GM19463 (cell line): ENCODE data around the gene ATP5MK.
"Not testable (repeated sequence)": the region's sequence is repeated elsewhere in the genome, so short reads cannot be mapped to it uniquely, and the experiment has no call there.

ENCODE experiments used
- ATAC-seq: cut with Tn5 transposase; IDR thresholded peaks from one replicate; pipeline ENCODE4 v1.9.1; 2021; ENCODE audit warnings: mild to moderate bottlenecking, moderate library complexity; ENCODE audit not compliant: unreplicated experiment

Gene ATP5MK, protein sequence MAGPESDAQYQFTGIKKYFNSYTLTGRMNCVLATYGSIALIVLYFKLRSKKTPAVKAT

DNA sequence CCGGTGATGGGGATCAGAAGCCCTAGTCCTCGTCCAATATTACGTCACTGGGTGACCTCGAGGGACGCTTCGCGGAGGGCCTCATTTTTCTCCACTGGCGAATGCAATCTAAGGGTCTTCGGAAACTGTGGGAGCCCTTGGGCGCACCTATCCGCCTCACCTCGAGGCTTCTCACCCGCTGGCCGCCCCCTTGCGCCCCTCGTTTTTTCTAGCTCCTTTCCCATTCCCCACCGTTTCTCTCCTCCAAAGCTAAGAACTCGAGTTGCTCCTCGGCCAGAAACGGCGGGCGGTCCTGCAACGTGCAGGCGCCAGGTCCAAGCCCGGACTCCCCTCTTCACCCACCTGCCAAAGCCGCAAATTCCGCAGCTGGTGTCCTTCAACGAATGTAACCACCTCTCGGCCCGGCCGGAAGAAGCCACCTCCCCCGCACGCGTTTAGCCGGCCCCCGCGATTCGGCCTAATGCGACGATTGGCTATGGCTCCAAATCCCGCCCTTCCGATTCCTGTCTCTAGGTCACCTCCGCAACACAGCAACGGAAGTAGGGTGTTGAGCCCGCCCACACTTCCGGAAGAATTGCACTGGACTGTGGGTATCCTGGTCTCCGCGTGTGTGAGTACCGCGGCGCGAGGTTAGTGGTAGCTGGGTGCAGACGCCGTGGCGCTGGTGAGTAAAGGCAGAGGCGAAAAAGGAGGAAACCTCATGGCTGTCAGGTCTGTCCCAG lies at the start of gene ATP5MK, which contains the start of gene PDCD11:
TSS of gene ATP5MK (minus strand) at position 409 of the 722 bp plus-strand sequence. CDS start 4,018 bp downstream, outside the sequence.
TSS of gene PDCD11 (plus strand) at position 560 of the 722 bp plus-strand sequence. CDS start 1,801 bp downstream, outside the sequence.
- ATAC-seq, result peak; percentile 99

DNA sequence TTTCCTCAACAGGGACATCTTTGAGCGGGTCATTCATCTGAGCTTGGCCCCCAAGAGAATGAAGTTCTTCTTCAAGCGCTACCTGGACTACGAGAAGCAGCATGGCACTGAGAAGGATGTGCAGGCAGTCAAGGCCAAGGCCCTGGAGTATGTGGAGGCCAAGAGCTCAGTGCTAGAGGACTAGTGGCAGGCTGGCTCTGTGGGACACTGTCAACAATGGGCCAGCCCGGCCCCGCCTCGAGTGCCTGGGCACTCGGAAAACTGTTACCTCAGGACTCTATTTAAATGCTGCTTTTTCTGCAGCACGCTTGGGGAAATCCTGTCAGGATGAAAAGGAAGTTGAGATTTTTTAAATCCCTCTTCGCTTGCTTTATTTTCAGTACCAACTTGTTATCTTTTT lies 49.1 kb upstream of the ATP5MK start:
- ATAC-seq, result no peak

DNA sequence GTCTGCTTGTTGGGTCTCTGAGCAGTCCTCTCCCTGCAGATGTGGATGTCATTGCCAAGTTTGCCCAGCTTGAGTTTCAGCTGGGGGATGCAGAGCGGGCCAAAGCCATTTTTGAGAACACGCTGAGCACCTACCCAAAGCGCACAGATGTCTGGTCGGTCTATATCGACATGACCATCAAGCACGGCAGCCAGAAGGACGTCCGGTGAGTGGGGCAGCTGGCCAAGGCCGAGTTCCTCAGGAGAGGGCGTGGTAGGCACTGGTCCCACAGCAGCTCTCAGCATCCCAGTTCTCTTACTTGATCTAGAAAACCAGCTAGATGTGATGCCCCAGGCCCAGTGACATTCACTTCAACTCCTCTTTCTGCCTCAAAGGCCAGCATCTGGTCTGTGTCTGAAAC lies 48.2 kb upstream of the ATP5MK start:
- no peak for ATAC-seq

DNA sequence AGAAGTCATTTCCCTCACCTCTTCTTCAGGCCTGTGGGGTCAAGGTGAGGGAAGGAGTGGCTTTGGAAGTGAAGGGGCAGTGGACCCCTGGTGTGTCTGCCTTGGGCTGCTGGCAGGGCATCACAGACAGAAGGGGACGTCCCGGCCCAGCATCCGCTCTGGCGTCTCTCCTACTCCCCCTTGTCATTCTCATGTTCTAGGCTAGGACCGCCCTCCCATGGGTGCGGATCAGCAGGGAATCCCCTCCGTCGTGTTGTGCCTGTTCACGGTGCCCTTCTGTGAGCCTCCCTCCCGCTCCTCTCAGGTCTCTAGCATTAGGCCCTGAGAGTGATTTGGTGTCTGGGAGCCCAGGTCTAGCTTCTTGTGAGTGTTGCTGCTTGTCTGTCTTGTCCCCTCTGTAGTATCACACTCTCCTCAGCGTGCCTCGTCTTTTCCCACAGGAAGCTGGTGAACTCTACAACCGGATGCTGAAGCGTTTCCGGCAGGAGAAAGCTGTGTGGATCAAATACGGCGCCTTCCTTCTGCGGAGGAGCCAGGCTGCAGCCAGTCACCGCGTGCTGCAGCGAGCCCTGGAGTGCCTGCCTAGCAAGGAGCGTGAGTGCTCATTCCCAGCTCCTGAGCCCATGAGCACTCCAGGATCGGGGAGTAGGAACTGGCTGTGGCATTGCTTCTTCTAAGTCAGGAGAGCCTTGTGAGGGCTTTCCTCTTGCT lies 47.4 kb upstream of the ATP5MK start:
- ATAC-seq, result no peak

DNA sequence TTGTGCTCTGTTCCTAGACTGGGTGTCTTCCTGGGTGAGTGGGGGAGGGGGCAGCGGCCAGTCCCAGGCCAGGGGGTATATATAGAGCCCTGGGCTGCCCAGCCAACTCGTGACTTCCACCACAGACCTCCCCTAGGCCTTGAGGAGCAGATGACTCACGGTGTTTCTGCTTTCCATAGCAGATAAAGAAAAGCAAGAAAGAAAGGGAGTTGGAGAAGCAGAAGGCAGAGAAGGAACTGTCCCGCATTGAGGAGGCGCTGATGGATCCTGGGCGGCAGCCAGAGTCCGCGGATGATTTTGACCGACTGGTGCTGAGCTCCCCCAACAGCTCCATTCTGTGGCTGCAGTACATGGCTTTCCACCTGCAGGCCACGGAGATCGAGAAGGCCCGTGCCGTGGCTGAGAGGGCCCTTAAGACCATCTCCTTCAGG lies 45.8 kb upstream of the ATP5MK start:
- no peak for ATAC-seq

DNA sequence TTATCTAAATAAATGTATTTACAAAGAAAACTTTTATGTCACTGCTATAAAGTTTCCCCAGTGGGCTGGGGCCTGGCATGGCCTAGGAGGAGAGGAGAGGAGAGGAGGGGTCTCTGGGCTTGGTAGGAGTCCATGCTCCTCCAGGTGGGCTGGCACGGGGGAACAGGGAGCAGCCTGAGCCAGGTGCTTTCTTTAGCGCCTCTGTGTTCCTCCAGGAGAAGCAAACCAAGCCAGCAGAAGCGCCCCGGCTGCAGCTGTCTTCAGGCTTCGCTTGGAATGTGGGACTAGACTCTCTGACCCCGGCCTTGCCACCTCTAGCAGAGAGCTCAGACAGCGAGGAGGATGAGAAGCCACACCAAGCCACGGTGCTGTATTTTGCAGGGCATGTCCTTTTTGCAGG lies 45.3 kb upstream of the ATP5MK start:
- no peak for ATAC-seq

DNA sequence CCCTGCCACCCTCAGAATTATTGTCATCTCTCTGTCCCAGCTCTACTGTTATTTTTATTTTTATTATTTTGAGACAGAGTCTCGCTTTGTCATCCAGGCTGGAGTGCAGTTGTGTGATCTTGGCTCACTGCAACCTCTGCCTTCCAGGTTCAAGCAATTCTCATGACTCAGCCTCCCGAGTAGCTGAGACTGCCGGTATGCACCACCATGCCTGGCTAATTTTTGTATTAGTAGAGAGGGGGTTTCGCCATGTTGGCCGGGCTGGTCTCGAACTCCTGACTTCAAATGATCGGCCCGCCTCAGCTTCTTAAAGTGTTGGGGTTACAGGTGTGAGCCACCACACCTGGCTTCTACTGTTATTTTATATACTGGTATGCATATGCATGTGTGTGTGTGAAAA lies 44.9 kb upstream of the ATP5MK start:
- no peak for ATAC-seq

DNA sequence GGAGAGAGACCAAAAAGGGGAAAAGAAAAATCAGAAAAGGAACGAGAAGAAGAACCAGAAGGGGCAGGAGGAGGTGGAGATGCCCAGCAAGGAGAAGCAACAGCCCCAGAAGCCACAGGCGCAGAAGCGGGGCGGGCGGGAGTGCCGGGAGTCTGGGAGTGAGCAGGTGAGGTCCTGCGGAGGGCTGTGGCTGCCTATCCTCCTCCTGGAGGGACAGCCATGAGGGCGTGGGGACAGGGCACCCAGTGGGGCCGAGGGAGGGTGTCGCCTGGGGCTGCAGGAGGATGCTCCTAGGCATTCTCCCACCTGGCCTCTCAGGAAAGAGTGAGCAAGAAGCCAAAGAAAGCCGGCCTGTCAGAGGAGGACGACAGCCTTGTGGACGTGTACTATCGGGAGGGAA lies 44.1 kb upstream of the ATP5MK start:
- ATAC-seq, result no peak

DNA sequence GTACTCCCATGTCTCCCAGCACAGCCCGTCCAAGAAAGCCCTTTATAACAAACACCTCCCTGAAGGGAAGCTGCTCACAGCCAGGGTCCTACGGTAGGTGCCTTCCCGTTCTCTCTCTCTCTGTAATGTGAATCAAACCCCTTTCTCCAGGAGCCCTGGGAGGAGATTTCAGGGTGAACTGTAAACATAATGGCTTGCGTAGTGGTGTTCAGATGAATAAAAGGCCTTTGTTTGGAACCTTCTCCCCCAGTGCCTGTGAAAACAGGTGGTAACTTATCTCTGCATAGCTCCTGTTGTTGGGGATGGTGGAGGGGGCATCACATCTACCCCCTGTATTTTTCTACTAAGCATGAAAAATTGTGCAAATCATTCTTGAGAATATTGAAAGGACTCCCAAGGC lies 43.5 kb upstream of the ATP5MK start:
- no peak for ATAC-seq

DNA sequence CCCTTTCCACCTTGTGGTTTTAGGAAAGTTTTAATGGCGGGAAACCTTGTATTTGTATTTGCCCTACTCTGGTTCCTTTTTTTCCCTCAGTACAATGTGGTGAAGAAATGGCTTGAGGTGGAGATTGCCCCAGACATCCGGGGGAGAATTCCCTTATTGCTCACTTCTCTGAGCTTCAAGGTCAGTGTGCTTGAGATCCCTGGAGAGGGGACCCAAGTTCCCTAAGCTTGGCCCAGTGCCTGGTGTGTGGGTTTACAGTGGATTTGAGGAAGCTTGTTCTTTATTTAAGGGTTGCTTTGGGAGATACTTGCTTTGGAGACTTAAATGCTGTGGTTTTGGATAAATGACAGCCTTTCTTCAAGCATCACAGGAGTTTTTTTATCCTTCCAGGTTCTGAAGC lies 37.6 kb upstream of the ATP5MK start:
- ATAC-seq, result no peak

DNA sequence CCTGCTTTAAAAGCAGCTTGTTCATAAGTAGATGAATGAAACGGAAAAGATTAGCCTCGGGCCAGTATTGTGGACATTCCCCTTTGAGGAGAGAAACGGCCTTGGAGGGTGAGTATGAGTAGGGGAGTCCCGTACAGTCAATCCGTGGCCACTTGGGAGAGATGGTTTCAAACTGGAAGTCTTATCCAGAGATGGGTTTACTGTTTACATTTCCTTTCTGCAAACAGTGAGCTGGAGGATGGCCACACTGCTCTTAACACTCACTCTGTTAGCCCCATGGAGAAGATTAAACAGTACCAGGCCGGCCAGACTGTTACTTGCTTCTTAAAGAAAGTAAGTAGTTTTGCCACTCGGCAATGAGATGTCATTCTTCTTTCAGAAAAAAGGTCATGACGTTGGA lies 35.6 kb upstream of the ATP5MK start:
- ATAC-seq, result no peak

DNA sequence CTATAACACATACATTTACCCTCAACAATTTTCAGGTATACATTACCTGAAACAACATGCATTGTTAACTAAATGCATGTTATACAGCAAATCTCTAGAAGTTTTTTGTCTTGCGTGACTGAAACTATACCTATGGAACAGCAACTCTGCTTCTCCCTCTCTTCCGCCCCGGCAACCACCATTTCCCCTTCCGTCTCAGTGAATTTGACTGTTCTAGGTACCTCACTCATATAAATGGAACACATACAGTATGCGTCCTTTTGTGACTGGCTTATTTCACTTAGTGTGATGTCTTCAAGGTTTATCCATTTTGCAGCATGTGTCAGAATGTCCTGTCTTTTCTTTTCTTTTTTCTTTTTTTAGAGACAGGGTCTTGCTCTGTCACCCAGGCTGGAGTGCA lies 33.4 kb upstream of the ATP5MK start:
- ATAC-seq, result no peak

DNA sequence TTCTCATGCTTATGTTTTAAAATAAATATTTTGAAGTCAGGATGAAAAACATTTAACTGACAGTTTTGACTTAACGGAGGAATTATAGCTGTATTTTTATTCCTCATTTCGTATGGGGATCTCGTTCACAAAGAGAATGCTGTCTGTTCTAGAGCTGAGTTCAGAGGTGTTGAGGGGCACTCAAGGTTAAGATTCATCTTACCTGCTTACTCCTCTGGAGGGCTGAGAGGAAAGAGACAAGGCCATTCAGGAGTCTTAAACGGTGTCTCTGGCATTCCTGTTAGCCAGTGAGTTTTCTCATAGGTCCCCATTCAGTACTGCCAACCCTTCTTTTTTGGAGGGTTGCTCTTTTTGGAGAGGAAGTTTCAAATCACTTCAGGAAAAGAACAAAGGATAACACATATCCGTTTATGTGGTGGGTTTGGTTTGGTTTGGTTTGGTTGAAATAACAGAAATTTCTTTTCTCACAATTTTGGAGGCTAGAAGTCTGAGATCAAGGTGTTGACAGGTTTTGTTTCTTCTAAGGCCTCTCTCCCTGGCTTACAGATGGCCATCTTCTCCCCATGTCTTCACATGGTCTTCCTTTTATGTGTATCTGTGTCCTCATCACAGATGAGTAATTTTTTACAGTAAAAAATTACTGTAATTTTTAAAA lies 32.8 kb upstream of the ATP5MK start:
- no peak for ATAC-seq

DNA sequence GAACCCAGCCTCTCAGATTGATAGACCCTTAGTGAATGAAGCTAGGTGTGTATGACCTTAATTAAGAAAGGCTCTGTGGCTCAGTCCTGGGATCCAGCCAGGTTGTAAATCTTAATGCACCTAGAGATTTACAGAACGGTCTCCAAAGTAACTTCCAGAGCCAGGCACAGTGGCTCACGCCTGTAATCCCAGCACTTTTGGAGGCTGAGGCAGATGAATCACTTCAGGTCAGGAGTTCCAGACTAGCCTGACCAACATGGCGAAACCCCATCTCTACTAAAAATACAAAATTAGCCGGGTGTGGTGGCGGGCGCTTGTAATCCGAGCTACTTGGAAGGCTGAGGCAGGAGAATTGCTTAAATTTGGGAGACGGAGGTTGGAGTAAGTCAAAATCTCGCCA lies 31.6 kb upstream of the ATP5MK start:
- no peak for ATAC-seq

DNA sequence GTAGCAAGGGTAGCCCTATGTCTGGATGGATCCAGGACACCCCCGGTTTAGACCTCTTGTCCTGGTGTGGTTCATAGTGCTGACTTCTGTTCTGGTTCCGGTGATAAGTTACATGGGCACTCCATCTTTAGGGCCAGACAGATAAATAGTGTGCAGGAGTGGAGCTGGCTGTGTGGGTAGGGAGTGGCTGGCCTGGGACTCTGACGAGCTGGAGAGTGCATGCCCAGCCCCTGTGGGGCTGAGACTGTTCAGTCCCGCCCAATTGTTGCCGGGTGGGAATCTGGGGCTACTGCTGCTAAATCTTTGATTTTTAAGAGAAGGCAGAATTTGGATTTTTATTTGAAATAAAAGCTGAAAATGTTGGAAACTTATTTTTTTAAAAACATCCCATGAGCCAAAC lies 27.5 kb upstream of the ATP5MK start:
- ATAC-seq, result no peak

DNA sequence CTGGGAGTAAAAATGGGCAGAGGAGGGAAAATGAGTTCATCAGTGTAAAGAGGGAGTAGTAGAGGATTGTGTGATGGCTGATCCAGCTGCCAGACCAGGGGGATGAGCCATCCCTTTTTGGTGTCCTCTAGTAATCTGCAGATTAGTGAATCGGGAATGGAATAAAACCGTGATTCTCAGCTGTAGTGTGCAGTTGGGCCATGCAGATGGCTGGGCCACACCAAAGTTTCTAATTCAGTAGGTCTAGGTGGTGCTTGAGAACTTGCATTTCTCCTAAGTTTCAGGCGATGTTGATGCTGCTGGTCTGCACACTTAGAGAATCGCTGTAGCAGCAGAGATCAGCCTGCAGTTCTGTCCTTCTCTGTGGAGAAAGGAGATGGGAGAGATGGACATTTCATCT lies 22.8 kb upstream of the ATP5MK start:
- ATAC-seq, result no peak

DNA sequence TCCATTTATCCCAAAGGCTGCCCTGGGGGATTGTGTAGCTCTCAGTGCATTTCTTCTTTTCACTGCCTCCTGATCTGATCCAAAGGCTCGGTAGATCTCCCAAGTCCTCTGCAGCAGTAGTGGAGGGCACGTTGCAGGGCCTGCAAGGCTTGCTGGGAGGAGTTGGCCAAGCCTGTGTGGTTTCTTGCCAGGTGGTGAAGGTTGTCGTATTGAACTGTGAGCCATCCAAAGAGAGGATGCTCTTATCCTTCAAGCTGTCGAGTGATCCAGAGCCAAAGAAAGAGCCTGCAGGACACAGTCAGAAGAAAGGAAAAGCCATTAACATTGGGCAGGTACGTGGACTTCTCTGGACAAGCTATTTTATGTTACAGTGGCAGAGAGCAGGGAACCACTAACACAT lies 21.3 kb upstream of the ATP5MK start:
- ATAC-seq, result no peak

DNA sequence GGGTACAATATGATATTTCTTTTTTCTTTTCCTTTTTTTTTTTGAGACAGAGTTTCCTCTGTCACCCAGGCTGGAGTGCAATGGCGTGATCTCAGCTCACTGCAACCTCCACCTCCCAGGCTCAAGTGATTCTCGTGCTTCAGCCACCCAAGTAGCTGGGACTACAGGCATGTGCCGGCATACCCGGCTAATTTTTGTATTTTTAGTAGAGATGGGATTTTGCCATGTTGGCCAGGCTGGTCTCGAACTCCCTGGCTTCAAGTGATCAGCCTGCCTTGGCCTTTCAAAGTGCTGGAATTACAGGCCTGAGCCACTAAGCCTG lies 20.8 kb upstream of the ATP5MK start:
- ATAC-seq, result not testable (repeated sequence)

DNA sequence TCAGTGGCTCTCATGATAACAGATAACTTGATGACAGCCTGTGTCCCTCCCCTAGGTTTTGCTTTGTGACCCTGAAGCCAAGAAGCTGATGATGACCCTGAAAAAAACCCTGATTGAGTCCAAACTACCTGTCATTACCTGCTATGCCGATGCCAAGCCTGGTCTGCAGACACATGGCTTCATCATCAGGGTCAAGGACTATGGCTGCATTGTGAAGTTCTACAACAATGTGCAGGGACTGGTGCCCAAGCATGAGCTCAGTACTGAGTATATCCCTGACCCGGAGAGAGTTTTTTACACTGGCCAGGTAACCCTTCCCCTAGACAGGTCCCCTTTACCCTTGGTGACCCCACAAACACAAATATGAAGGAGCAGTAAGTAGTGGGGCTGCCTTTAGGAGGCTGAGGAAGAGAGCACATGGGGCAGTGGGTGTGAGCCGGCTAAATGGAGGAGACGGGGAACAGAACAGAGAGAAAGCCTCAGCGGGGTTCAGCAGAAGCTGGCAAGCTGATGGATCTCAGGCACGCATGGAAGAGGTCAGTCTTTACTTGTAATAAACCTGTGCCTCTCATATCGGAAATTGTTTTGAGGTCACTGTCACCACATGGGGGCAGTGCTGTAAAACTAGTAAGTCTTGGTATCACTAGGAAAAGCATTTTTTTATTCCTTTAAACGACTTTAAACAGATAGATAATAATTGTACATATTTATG lies 20.3 kb upstream of the ATP5MK start:
- no peak for ATAC-seq

DNA sequence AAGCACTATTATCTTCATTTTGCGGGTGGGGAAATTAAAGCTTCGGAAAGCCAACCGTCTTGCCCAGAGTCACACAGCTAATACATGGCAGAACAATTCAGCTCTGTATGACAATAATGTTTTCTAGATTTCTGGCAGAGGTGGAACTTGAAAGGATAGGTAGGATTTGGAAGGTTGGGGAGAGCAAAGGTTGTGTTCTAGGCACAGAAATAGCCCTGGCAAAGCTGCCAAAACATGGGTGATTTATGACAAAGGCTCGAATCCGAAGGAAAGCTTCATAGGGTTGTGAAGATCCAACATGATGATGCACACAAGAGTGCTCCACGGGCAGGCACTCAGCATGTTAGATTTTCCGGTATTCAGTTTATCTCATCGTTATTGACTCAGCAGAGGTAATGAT lies 19.3 kb upstream of the ATP5MK start:
- no peak for ATAC-seq

DNA sequence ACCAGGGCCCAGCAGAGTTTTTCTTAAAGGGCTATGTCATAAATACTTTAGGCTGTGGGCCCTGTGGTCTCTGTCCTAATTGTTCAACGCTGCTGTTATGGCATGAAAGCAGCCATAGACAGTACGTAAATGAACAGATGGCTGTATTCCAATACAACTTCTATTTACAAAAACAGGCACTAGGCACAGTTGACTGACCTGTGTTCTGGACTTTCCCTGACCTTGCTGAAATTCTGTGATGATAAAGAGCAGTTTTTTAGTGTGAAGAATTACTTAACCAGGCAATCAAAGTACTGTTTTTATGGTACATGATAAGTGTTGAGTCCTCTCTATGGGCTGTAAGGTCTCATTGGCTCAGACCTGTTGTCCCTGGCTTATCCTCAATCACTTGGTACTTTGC lies 17.3 kb upstream of the ATP5MK start:
- no peak for ATAC-seq
